Muscle layer of colon (tissue), 2 donors: ENCODE results near the gene C5orf63.

Experiments used
- H3K27ac ChIP-seq: one replicate; pipeline ENCODE4 v1.7.0; 2013; ENCODE audit warnings: low read depth, mild to moderate bottlenecking, low read length, moderate library complexity
- H3K27me3 ChIP-seq, 2 donors: one replicate each; pipeline ENCODE4 v1.7.0; 2013; ENCODE audit warnings: low read length in 2 of 2, mild to moderate bottlenecking in 2 of 2; ENCODE audit not compliant: insufficient read depth in 2 of 2, control insufficient read depth in 1 of 2
- H3K36me3 ChIP-seq: one replicate; pipeline ENCODE4 v1.7.0; 2013; ENCODE audit warnings: mild to moderate bottlenecking, low read length; ENCODE audit not compliant: insufficient read depth
- H3K4me1 ChIP-seq: one replicate; pipeline ENCODE4 v1.7.0; 2013; ENCODE audit warnings: mild to moderate bottlenecking, low read length; ENCODE audit not compliant: insufficient read depth
- H3K4me3 ChIP-seq, 2 donors: one replicate each; pipeline ENCODE4 v1.7.0; 2013; ENCODE audit warnings: low read length in 2 of 2, low read depth in 1 of 2, mild to moderate bottlenecking in 1 of 2, moderate library complexity in 1 of 2
- H3K9ac ChIP-seq: one replicate; pipeline ENCODE4 v1.7.0; 2013; ENCODE audit warnings: low read length
- H3K9me3 ChIP-seq: one replicate; pipeline ENCODE4 v1.7.0; 2013; ENCODE audit warnings: mild to moderate bottlenecking, low read length
- donor health status: abdominal sarcoma.
- donor health status: Adenocarcinoma of cecum.

C5orf63 gene

GRCh38 chr5:127051591-127051990 is 21.7 kb downstream of the C5orf63 start:
- Histone ChIP-seq H3K4me1 (no peaks in the 10 kb centered on the region), H3K4me3 (no peak overlapping the region), H3K9ac (no peak overlapping the region), H3K9me3 (no peaks in the 10 kb centered on the region), H3K36me3 (no peaks in the 10 kb centered on the region), H3K27ac (no peak overlapping the region), H3K27me3 (no peaks in the 10 kb centered on the region)

GRCh38 chr5:127046343-127047072 is 26.8 kb downstream of the C5orf63 start:
- Histone ChIP-seq H3K36me3 (no peaks in the 10 kb centered on the region), H3K9me3 (no peaks in the 10 kb centered on the region), H3K27me3 (no peaks in the 10 kb centered on the region), H3K9ac (no peak overlapping the region), H3K4me3 (no peak overlapping the region), H3K27ac (no peak overlapping the region), H3K4me1 (no peaks in the 10 kb centered on the region)

GRCh38 chr5:127042593-127042992 is 30.7 kb downstream of the C5orf63 start:
- no peak overlapping the region for H3K27ac ChIP-seq
- no peaks in the 10 kb centered on the region for H3K4me1 ChIP-seq
- H3K4me3 ChIP-seq: no peak overlapping the region
- H3K36me3 ChIP-seq: no peaks in the 10 kb centered on the region
- H3K9ac ChIP-seq: no peak overlapping the region
- H3K9me3 ChIP-seq: no peaks in the 10 kb centered on the region
- no peaks in the 10 kb centered on the region for H3K27me3 ChIP-seq

GRCh38 chr5:127041571-127041970 is 31.7 kb downstream of the C5orf63 start:
- Histone ChIP-seq H3K9ac (no peak overlapping the region), H3K4me3 (no peak overlapping the region), H3K27ac (no peak overlapping the region), H3K9me3 (no peaks in the 10 kb centered on the region), H3K36me3 (no peaks in the 10 kb centered on the region), H3K27me3 (no peaks in the 10 kb centered on the region), H3K4me1 (no peaks in the 10 kb centered on the region)

GRCh38 chr5:127040796-127041520 is 32.3 kb downstream of the C5orf63 start:
- H3K4me1 ChIP-seq: no peaks in the 10 kb centered on the region
- no peaks in the 10 kb centered on the region for H3K27me3 ChIP-seq
- no peak overlapping the region for H3K4me3 ChIP-seq
- H3K27ac ChIP-seq: no peak overlapping the region
- H3K9me3 ChIP-seq: no peaks in the 10 kb centered on the region
- no peak overlapping the region for H3K9ac ChIP-seq
- no peaks in the 10 kb centered on the region for H3K36me3 ChIP-seq

GRCh38 chr5:127038550-127038949 is 34.8 kb downstream of the C5orf63 start:
- Histone ChIP-seq H3K9ac (no peak overlapping the region), H3K36me3 (no peaks in the 10 kb centered on the region), H3K4me3 (no peak overlapping the region), H3K9me3 (no peaks in the 10 kb centered on the region), H3K27ac (no peak overlapping the region), H3K27me3 (no peaks in the 10 kb centered on the region), H3K4me1 (no peaks in the 10 kb centered on the region)

GRCh38 chr5:127031863-127032232 is 41.5 kb downstream of the C5orf63 start:
- H3K9ac ChIP-seq: no peak overlapping the region
- no peak overlapping the region for H3K27ac ChIP-seq
- H3K4me3 ChIP-seq: no peak overlapping the region
- peaks cover 0 to 8% of the 10 kb centered on the region in 2 donors for H3K27me3 ChIP-seq
- H3K4me1 ChIP-seq: no peaks in the 10 kb centered on the region
- H3K36me3 ChIP-seq: no peaks in the 10 kb centered on the region
- H3K9me3 ChIP-seq: no peaks in the 10 kb centered on the region

GRCh38 chr5:127031147-127031862 is 42.0 kb downstream of the C5orf63 start:
- Histone ChIP-seq H3K27ac (peak overlapping the region; percentile 55), H3K4me3 (peak overlapping the region; percentile 65 to 75), H3K9me3 (no peaks in the 10 kb centered on the region), H3K9ac (no peak overlapping the region), H3K36me3 (no peaks in the 10 kb centered on the region), H3K27me3 (peaks cover 0 to 8% of the 10 kb centered on the region in 2 donors), H3K4me1 (no peaks in the 10 kb centered on the region)

- H3K9ac ChIP-seq: peak within 1 kb of the TSS; percentile 2
- no peaks in the 10 kb centered on the region for H3K36me3 ChIP-seq
- H3K27me3 ChIP-seq: peaks cover 0 to 8% of the 10 kb centered on the region in 2 donors
- peak within 1 kb of the TSS; percentile 56 for H3K27ac ChIP-seq
- H3K9me3 ChIP-seq: no peaks in the 10 kb centered on the region
- H3K4me1 ChIP-seq: no peaks in the 10 kb centered on the region
- peak within 1 kb of the TSS; percentile 65 to 75 for H3K4me3 ChIP-seq
Observed at GRCh38 chr5:127030259-127031146, 42.8 kb downstream of the C5orf63 start, which contains the start of gene MARCHF3. MARCHF3 (minus strand) TSS chr5:127030558; CDS start chr5:126918171, 112,387 bp downstream.

GRCh38 chr5:127029581-127030258 is 43.6 kb downstream of the C5orf63 start:
- Histone ChIP-seq H3K4me3 (peak overlapping the region; percentile 65 to 75), H3K9ac (peak overlapping the region; percentile 2), H3K9me3 (no peaks in the 10 kb centered on the region), H3K36me3 (no peaks in the 10 kb centered on the region), H3K4me1 (no peaks in the 10 kb centered on the region), H3K27ac (peak overlapping the region; percentile 56), H3K27me3 (peaks cover 0 to 8% of the 10 kb centered on the region in 2 donors)
